Measurements from ENCODE around the gene PANK4. TPM values are rescaled to one million over a fixed set of nuclear protein-coding genes. Genes with fewer than 3 reads are reported as not detected.

PANK4 gene
- total RNA-seq, 1 experiment from 2014 or later, result 24.4 TPM

- Mint-ChIP-seq H3K4me1 (ENCODE audit: low read depth, unreplicated experiment) (no peaks in the 10 kb centered on the region), H3K4me3 (ENCODE audit: low read depth, unreplicated experiment) (no peak overlapping the region), H3K9me3 (ENCODE audit: low read depth, unreplicated experiment) (no peaks in the 10 kb centered on the region), H3K36me3 (ENCODE audit: insufficient read depth, unreplicated experiment) (peaks cover 7% of the 10 kb centered on the region), H3K27me3 (ENCODE audit: unreplicated experiment) (no peaks in the 10 kb centered on the region), H3K27ac (ENCODE audit: unreplicated experiment) (no peak overlapping the region)
- TF ChIP-seq CTCF (IDR thresholded peaks at IDR 0.05; ENCODE audit: unreplicated experiment), result no peak
- BruUV-seq (replicated peaks), result no TSS peak
- intact Hi-C loops (cut with micrococcal nuclease; ENCODE audit: unreplicated experiment), result no loop called here
- no peak for DNase-seq
- CTCF ChIA-PET, result no interaction called here
Observed at GRCh38 chr1:2509589-2509988, 16.8 kb downstream of the PANK4 start.

- CTCF ChIA-PET, result no interaction called here
- H3K27ac Mint-ChIP-seq (ENCODE audit: unreplicated experiment), result no peak overlapping the region
Observed at GRCh38 chr1:2508751-2509150, 17.6 kb downstream of the PANK4 start.

GRCh38 chr1:2508180-2508579, 18.2 kb downstream of the PANK4 start:
- intact Hi-C loops (cut with micrococcal nuclease; ENCODE audit: unreplicated experiment), result no loop called here
- Mint-ChIP-seq H3K27ac (ENCODE audit: unreplicated experiment) (no peak overlapping the region), H3K36me3 (ENCODE audit: insufficient read depth, unreplicated experiment) (peaks cover 7% of the 10 kb centered on the region), H3K4me1 (ENCODE audit: low read depth, unreplicated experiment) (no peaks in the 10 kb centered on the region), H3K9me3 (ENCODE audit: low read depth, unreplicated experiment) (no peaks in the 10 kb centered on the region), H3K4me3 (ENCODE audit: low read depth, unreplicated experiment) (no peak overlapping the region), H3K27me3 (ENCODE audit: unreplicated experiment) (no peaks in the 10 kb centered on the region)
- no peak for DNase-seq
- TF ChIP-seq CTCF (IDR thresholded peaks at IDR 0.05; ENCODE audit: unreplicated experiment), result no peak
- BruUV-seq (replicated peaks), result no TSS peak
- CTCF ChIA-PET, result no interaction called here

More at GRCh38 chr1:2508751-2509150, 17.6 kb downstream of the PANK4 start:
- no TSS peak for BruUV-seq (replicated peaks)
- no peaks in the 10 kb centered on the region for H3K4me1 Mint-ChIP-seq (ENCODE audit: low read depth, unreplicated experiment)
- no peak overlapping the region for H3K4me3 Mint-ChIP-seq (ENCODE audit: low read depth, unreplicated experiment)
- H3K27me3 Mint-ChIP-seq (ENCODE audit: unreplicated experiment), result no peaks in the 10 kb centered on the region
- TF ChIP-seq CTCF (IDR thresholded peaks at IDR 0.05; ENCODE audit: unreplicated experiment), result no peak
- intact Hi-C loops (cut with micrococcal nuclease; ENCODE audit: unreplicated experiment), result no loop called here
- no peak for DNase-seq
- H3K36me3 Mint-ChIP-seq (ENCODE audit: insufficient read depth, unreplicated experiment), result peaks cover 7% of the 10 kb centered on the region
- no peaks in the 10 kb centered on the region for H3K9me3 Mint-ChIP-seq (ENCODE audit: low read depth, unreplicated experiment)

- BruUV-seq (replicated peaks), result no TSS peak
- Mint-ChIP-seq H3K27ac (ENCODE audit: unreplicated experiment) (no peak overlapping the region), H3K4me3 (ENCODE audit: low read depth, unreplicated experiment) (no peak overlapping the region), H3K36me3 (ENCODE audit: insufficient read depth, unreplicated experiment) (peaks cover 7% of the 10 kb centered on the region), H3K9me3 (ENCODE audit: low read depth, unreplicated experiment) (no peaks in the 10 kb centered on the region), H3K27me3 (ENCODE audit: unreplicated experiment) (no peaks in the 10 kb centered on the region), H3K4me1 (ENCODE audit: low read depth, unreplicated experiment) (no peaks in the 10 kb centered on the region)
- intact Hi-C loops (cut with micrococcal nuclease; ENCODE audit: unreplicated experiment), result no loop called here
- no peak for DNase-seq
- no peak for TF ChIP-seq CTCF (IDR thresholded peaks at IDR 0.05; ENCODE audit: unreplicated experiment)
- CTCF ChIA-PET, result no interaction called here
Observed at GRCh38 chr1:2507744-2508155, 18.6 kb downstream of the PANK4 start.
